HG03442 (cell line): ENCODE results near the gene IDH2.
"Not testable (repeated sequence)": the region's sequence is repeated elsewhere in the genome, so short reads cannot be mapped to it uniquely, and the experiment has no call there.

ENCODE experiments used
- ATAC-seq: cut with Tn5 transposase; IDR thresholded peaks from one replicate; pipeline ENCODE4 v1.9.1; 2021; ENCODE audit warnings: mild to moderate bottlenecking, moderate library complexity; ENCODE audit not compliant: unreplicated experiment

The IDH2 gene

GRCh38 chr15:90115783-90116182 lies 13.5 kb upstream of the IDH2 start:
- ATAC-seq = no peak

GRCh38 chr15:90114451-90114901 lies 12.2 kb upstream of the IDH2 start:
- ATAC-seq = no peak

DNA sequence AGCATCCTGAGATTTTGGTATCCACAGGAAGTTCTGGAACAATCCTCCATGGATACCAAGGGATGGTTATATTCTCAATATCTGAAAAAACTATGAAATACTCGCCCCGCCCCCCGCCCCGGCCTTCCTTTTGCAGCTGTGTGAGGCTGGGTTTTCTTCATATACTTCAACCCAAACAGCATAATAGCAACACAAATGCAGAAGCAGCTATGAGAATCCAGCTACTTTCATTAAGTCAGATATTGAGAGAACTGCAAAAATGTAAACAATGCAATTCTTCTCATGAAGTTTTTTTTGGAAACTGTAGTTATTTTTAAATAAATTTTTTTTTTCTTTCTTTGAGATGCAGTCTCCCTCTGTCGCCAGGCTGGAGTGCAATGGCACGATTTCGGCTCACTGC lies 10.9 kb upstream of the IDH2 start:
- no peak for ATAC-seq

DNA sequence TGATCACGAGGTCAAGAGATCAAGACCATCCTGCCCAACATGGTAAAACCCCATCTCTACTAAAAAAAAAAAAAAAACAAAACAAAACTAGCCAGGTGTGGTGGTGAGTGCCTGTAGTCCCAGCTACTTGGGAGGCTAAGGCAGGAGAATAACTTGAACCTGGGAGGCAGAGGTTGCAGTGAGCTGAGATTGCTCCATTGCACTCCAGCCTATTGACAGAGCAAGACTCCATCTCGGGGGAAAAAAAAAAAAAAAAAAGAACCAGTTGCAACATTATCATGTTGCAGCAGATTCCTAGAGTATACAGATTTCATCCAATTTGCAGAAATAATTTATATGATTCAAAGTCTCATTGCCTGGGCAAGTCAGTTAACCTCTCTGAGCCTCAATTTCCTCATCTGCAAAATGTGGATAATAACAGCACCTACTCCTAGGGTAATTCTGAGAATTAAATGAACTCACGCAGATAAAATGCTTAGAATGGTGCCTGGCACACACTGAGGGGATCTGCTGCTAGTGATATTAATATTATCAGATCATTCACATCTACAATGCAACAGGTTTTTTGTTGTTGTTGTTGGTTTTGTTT lies 7.0 kb upstream of the IDH2 start:
- ATAC-seq = not testable (repeated sequence)

- not testable (repeated sequence) for ATAC-seq
Measured at GRCh38 chr15:90108038-90108437, 5.8 kb upstream of the IDH2 start.

GRCh38 chr15:90106522-90107117 lies 4.4 kb upstream of the IDH2 start:
- ATAC-seq = no peak

GRCh38 chr15:90105521-90105920 lies 3.3 kb upstream of the IDH2 start:
- ATAC-seq = no peak

DNA sequence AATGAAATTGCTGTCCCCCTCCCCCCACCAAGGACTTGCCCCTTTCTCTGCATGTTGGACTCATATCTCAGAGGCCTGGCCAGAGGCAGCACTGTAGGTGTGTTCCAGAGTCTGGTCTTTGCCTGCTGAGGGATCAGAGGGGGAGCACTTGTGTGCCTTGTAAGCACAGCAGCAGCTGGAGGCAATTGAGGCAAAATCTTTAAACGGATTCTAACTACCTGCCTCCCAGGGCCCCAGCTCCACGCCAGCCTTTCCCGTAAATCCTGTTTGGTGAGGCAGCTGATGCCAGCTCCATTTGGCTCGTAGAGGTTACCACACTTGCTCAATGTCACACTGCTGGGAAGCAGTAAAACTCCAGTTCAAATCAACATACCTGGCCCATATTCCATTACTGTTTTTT lies 2.3 kb upstream of the IDH2 start:
- ATAC-seq = no peak

GRCh38 chr15:90103701-90104329 lies 1.5 kb upstream of the IDH2 start:
- ATAC-seq = no peak

- ATAC-seq = no peak
Measured at GRCh38 chr15:90101130-90101968, 919 bp downstream of the IDH2 start.

- no peak for ATAC-seq
Measured at GRCh38 chr15:90099868-90100831, 2.1 kb downstream of the IDH2 start.

DNA sequence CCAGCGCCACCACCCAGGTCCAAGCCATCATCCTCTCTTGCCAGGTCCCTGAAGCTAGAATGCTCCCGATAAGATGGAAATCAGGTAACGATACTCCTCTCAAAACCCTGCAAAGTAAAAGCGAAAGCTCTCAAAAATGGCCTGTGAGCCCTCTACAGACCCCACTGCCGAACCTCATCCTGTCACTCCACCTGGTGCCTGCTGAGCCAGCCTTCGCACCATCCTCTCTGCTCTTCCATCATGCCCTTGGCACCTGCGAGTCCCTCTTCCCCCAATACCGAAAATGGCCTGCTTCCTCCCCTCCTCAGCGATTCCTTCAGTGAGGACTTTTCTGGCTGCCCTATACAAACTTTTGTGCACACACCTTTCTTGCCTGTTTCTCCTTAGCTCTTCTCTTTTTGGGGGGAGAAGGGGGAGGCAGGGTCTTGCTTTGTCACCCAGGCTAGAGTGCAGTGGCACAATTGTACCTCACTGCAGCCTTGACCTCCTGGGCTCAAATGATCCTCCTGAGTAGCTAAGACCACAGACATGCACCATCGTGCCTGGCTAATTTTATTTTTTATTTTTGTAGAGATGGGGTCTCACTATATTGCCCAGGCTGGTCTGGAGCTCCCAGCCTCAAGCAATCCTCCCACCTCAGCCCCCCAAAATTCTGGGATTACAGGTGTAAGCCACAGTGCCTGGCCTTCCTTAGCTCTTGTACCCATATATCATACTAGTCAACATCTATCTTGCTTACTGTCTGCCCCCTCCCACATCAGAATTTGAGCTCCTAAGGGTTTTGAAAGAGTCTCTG lies 3.0 kb downstream of the IDH2 start:
- ATAC-seq = no peak

GRCh38 chr15:90097475-90097874 lies 4.8 kb downstream of the IDH2 start:
- ATAC-seq = peak; percentile 42

DNA sequence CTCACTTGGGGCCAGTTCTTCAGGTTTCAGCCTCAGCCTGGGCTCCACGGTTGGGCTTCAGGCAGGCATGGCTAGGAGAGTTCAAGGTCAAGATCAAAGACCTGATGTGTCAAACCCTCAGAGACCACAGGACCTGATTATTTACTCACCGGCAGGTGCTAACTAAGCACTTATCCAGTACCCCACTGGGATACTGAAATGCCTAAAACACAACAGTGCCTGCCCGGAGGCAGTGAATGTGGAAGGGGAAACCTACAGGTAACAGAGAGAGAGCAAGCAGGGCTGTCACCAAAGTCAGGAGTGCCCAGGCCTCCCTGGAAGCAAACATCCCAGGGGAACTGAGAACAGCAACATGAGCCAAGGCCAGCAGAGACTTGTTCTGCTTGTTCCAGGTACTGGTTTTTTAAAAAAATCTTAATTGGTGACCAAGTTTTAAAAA lies 6.7 kb downstream of the IDH2 start:
- ATAC-seq = no peak

GRCh38 chr15:90091156-90091931 lies 10.9 kb downstream of the IDH2 start:
- no peak for ATAC-seq

DNA sequence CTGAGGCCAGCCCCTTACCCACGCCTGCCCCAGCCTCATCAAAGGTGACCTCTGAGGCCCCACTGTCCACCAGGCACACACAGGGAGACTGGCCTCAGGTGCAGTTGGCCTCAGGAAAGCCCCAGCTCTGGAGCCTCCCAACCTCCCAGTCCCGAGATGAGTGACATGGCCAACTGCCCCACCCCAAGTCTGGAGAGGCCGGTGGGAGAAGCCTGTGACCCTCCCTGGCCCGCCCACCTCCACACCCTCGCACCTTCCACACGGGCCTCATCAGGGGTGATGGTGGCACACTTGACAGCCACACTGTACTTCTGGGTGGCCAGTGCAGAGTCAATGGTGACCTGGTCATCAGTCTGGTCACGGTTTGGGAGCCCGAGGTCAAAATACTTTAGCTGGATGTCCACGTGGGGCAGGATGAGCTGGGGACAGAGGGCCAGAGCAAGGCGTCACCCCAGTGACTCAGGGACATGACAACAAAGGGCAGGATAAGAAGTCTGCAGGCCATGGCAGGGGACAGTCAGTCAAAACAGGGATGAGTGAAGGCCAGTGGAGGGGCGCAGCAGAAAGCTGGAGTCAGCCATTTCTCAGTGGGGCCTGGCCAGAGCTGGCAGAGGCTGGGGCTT lies 11.9 kb downstream of the IDH2 start:
- ATAC-seq = no peak

DNA sequence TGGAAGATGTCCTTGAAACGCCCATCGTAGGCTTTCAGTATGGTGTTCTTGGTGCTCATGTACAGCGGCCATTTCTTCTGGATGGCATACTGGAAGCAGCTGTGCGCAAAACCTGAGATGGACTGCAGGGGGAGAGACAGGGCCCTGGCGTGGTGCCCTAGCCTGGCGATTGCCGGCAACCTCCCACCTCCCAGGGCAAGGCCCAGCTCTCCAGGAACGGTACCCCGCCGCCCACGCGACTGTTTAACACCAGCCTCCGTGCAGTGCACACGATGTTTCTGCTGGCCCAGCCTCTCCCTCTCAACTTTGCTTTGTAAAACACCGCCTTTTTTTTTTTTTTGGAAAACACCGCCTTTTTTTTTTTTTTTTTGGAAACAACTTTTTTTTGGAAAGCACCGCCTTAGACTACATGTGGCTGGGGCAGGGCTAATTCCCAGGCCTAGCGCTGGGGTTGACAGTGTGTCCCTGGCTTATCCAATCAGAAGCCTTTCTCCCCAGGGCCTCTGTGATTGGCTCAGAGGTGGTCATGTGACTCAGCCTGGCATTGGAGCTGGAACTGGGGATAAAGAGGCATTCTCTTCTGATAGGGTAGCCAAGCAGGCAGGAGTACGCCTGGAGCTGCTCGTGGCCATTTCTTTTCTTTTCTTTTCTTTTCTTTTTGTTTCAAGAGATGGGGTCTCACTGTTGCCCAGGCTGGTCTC lies 14.7 kb downstream of the IDH2 start:
- no peak for ATAC-seq

- ATAC-seq = no peak
Measured at GRCh38 chr15:90086868-90087268, 15.4 kb downstream of the IDH2 start.
